ENCODE data around the gene SPEF1. TPM values are rescaled to one million over a fixed set of nuclear protein-coding genes. Genes with fewer than 3 reads are reported as not detected.
A peak's percentile ranks its signal among the peaks of the same experiment; 100 is the strongest.
"Not testable (repeated sequence)": the region's sequence is repeated elsewhere in the genome, so short reads cannot be mapped to it uniquely, and the experiment has no call there.

Gene SPEF1
- not detected for polyA plus RNA-seq (ENCODE audit: insufficient read length)

DNA sequence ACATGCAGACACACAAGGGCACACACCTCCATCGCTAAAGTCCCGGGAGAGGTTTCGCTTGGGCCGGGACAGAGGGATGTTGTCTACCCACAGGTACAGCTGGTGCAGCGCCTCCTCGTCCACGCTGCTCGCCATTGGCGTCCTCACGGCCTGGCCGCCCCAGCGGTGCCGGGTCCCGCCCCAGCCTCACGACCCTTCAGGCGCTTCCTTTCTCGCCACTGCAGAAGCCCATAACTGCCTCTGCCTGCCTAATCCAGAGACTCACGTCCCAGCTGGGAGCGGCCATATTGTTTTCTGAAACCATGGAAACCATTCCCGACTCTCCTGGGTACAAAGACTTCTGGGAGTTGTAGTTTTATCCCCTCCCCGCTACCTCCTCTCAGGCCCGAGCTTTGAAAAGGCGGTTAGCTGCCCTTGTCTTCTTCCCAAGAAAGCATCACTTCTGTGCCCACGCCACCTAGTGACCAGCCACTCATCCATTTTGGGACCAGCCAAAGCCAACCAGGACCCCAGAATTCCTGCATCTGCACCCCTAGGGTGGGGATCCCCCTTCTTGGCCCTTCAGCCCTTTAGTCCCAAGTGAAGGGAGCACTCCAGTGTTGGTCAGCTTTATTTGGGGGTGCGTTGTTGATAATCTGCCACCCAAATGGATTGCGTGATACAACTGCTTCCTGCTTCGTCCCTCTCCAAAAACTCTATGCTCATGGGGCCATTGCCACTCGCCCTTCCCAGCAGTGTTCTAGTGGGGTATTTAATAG is at the start of gene SPEF1:
SPEF1 (minus strand) TSS at position 296 of the 758 bp plus-strand sequence; CDS start at position 135, 161 bp downstream.
- DNase-seq = peak; percentile 88

DNA sequence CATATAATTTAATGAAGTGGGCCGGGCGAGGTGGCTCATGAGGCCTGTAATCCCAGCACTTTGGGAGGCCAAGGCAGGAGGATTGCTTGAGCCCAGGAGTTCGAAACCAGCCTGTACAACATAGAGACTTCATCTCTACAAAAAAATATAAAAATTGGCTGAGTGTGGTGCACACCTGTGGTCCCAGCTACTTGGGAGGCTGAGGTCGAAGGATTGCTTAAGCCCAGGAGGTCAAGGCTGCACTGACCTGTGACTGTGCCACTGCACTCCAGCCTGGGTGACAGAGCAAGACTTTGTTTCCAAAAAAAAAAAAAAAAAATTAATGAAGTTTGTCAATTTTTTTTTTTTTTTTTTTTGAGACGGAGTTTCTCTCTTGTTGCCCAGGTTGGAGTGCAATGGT is 48.6 kb upstream of the SPEF1 start:
- not testable (repeated sequence) for DNase-seq

DNA sequence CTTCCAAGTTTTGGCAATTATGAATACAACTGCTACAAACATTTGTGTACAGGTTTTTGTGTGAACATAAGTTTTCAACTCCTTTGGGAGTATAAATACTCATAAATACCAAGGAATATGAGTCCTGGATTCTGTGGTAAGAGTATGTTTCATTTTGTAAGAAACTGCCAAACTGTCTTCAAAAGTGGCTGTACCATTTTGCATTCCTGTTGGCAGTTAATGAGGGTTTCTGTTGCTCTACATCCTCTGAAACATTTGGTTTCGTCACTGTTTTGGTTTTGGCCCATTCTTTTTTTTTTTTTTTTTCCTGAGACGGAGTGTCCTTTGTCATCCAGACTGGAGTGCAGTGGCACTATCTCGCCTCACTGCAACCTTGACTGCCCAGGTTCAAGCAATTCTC is 47.5 kb upstream of the SPEF1 start:
- no peak for DNase-seq

DNA sequence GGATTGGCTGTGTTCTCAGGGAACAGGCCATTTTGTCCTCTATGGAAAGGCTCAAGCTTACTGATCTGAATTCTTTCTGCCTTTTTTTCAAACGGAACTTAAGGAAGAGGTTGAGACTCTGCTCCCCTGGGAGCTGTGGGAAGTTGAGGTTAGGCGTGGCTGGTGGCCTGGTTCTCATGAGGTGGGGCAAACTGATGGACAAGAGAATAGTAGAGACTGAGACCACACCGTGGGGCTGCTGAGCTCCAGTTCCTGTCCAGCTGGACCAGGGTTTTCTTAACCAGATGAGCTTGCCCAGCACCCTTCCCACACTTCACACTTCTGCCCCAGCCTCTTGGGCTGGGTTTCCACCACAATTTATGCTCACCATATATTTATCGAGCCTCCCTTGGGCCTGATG is 45.2 kb upstream of the SPEF1 start:
- no peak for DNase-seq

GRCh38 chr20:3825526-3825925 is 44.3 kb upstream of the SPEF1 start:
- no peak for DNase-seq

- DNase-seq = no peak
These were observed 42.6 kb upstream of the SPEF1 start for GRCh38 chr20:3823881-3824280.

- no peak for DNase-seq
These were observed 40.7 kb upstream of the SPEF1 start for GRCh38 chr20:3821996-3822395.

DNA sequence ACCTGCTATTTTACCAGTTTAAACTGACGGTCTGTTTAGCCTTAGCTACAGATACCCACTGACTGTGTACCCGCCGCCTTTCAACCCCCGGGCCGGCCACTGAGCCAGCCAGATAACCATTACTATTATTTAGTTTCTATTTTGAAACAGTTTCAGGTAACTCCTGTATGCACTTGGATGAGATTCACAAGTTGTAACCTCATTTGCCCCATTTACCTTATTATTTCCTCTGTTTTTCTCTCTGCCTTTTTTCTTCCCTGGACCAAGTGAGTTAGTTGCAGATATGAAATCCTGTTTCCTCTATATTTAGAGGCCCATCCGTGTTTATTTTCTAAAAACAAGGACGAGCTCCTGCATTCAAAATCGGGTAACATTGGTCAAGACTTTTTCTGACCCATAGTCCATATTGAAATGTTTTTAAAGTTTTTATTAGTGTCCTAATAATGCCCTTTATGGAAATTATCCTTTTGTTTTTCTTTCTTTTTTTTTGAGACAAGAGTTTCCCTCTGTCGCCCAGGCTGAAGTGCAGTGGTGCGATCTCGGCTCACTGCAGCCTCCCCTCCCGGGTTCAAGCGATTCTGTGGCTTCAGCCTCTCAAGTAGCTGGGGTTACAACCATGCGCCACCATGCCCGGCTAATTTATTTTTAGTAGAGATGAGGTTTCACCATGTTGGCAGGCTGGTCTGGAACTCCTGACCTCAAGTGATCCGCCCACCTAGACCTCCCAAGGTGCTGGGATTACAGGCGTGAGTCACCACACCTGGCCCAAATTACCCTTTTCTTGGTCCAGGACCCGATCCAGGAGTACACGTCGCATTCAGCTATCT is 39.9 kb upstream of the SPEF1 start:
- DNase-seq = no peak

DNA sequence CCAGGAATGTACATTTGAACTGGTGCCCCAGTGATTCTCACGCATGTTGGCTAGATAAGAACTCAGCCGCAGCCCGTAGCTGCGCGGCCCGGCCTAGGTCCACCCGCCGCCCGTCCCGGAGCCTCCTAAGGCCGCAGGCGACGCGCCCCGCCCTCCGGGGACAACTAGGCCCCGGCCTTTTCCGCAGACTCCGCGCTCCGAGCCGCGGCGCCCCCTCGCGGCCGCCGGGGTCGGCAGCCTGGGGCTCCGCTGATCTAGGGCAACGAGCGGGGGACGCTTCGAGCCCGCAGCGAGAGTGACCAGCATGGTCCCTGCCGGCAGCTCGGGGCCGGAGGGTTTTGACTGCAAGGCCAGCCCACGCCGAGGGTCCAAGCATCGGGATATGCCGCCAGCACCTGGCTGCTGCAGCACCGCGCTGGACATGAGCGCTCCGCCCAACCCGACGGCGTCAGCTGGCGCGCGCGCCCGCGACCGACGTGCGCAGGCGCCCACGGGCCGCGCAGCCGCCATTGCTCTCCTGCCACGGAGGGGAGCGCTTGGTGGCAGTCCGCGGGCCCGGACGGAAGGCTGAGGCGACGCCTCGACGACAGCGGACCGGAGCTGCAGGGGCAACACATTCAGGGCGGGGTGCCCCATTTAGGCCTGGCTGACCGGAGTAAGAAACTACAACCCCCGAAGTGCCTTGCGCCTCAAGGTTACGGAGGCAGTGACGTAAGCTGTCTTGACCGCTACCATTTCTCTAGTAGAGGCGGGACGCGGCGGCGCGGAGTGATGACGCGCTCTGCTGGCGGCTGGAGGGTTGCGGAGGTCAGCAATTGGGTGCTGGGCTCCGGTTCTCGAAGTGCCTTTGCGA is 39.0 kb upstream of the SPEF1 start, which contains the start of gene AP5S1:
AP5S1 (plus strand) TSS at position 500 of the 853 bp plus-strand sequence. CDS start 1,571 bp downstream, outside the sequence.
- peak; percentile 97 for DNase-seq

GRCh38 chr20:3819411-3820047 is 38.3 kb upstream of the SPEF1 start:
- DNase-seq = no peak

- no peak for DNase-seq
These were observed 37.2 kb upstream of the SPEF1 start for GRCh38 chr20:3818155-3819151.

DNA sequence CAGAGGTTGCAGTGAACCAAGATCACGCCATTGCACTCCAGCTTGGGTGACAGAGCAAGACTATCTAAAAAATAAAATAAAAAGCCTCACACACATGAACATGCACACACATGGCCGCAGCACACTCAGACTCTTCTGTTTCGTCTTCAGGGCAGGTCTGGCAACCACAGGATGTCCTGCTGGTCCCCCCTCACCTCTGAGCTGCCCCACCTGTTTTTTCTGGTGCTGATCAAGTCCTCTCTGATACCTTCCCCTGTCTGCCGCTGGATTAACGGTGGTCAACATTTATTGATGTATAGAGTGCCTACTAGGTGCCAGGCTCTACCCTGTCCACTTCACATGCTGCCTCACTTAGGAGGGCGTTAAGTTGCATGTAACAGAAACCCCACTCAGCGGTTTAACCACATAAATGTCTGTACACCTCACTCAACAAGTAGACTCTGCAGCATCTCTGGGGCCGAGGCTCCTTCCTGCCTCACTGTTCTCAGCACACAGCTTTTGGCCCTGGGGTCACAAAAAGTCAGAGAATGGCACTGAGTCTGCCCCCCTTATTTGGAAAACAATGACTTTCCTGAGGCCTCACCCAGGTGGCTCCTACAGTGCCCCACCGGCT is 34.6 kb upstream of the SPEF1 start:
- no peak for DNase-seq

GRCh38 chr20:3814928-3815495 is 33.8 kb upstream of the SPEF1 start:
- DNase-seq = no peak

- no peak for DNase-seq
These were observed 32.8 kb upstream of the SPEF1 start for GRCh38 chr20:3813848-3814581.

DNA sequence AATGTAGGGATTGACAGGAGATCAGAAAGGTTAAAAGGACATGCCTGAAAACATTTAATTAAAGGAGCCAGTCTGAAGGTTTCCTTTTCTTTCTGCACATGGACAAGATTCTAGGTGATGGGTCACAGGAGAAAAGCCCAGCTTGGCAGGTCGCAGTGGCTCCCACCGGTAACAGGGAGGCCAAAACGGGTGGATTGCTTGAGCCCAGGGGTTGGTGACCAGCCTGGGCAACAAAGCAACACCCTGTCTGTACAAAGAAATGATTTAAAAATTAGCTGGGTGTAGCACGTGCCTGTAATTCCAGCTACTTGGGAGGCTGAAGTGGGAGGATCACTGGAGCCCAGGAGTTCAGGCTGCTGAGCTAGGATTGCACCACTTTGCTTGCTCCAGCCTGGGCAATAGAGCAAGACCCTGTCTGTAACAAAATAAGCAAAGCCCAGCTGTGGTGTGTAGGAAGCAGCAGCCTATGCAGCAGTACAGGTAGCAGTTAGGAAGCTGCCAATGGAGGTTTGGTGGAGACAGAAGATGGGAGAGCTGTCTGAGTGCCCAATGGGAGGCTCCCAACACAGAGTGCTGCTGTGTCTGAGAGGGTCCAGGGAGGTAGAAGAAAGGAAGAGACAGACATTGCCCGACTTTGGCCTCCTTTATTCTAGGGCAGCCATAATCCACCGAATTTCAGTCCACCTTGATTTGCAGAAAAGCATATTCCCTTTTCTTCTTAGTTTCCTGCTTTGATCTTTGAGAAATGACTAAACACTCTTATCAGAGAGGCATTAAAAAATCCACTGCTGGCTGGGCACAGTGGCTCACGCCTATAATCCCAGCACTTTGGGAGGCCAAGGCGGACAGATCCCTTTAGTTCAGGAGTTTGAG is 32.0 kb upstream of the SPEF1 start:
- no peak for DNase-seq

DNA sequence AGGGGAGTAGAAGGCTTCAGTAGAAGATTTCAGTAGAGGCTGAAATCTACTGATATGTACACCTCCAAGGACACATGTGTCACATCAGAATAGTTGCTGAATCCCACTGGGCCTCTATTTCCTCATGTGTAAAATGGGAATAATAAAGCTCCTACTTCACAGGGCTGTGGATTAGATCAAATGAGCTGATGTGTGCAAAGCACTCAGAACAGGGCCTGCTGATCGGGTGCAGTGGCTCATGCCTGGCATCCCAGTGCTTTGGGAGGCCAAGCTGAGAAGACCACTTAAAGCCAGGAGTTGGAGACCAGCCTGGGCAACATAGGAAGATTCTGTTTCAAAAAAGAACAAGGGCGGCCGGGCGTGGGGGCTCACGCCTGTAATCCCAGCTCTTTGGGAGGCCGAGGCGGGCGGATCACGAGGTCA is 31.0 kb upstream of the SPEF1 start:
- no peak for DNase-seq

GRCh38 chr20:3811467-3812258 is 30.4 kb upstream of the SPEF1 start:
- peak; percentile 99 for DNase-seq

Measured in hindlimb muscle (tissue), 1 donor.